KMS-11 (cell line): Measurements from ENCODE around the gene B3GNT8.

Experiments
- H2AFZ ChIP-seq: fragments of 200-600 bp; sonication (generic); 2 replicates; pipeline ENCODE4 v1.6.1; 2016; ENCODE audit warnings: antibody characterized with exemption, mixed run types, low read depth
- H3K27ac ChIP-seq: fragments of 200-600 bp; sonication (generic); 2 replicates; pipeline ENCODE4 v1.6.1; 2016; ENCODE audit warnings: mild to moderate bottlenecking, mixed run types
- H3K27me3 ChIP-seq: fragments of 200-600 bp; sonication (generic); 2 replicates; pipeline ENCODE4 v1.6.1; 2017; ENCODE audit warnings: mild to moderate bottlenecking, low read depth, mixed run types, moderate library complexity; ENCODE audit not compliant: insufficient read depth
- H3K36me3 ChIP-seq: fragments of 200-600 bp; sonication (generic); 2 replicates; pipeline ENCODE4 v1.6.1; 2017; ENCODE audit warnings: mild to moderate bottlenecking, mixed run types; ENCODE audit not compliant: insufficient read depth
- H3K4me1 ChIP-seq: fragments of 200-600 bp; sonication (generic); 2 replicates; pipeline ENCODE4 v1.6.1; 2016; ENCODE audit warnings: mild to moderate bottlenecking, low read depth, mixed run types; ENCODE audit not compliant: poor library complexity, severe bottlenecking
- H3K4me2 ChIP-seq: fragments of 200-600 bp; sonication (generic); 2 replicates; pipeline ENCODE4 v1.7.0; 2016; ENCODE audit warnings: mild to moderate bottlenecking, mixed run types
- H3K4me3 ChIP-seq: fragments of 200-600 bp; sonication (generic); IDR thresholded peaks from 2 replicates; pipeline ENCODE4 v1.6.1; 2017; ENCODE audit warnings: low read depth, low read length, mixed read lengths; ENCODE audit not compliant: insufficient read depth
- H3K79me2 ChIP-seq: fragments of 200-600 bp; sonication (generic); 2 replicates; pipeline ENCODE4 v1.6.1; 2016; ENCODE audit warnings: low read depth, mixed run types; ENCODE audit not compliant: insufficient read depth
- H3K9ac ChIP-seq: fragments of 200-600 bp; sonication (generic); 2 replicates; pipeline ENCODE4 v1.6.1; 2016; ENCODE audit warnings: mild to moderate bottlenecking, mixed run types
- H4K20me1 ChIP-seq: fragments of 200-600 bp; sonication (generic); 2 replicates; pipeline ENCODE4 v1.6.1; 2016; ENCODE audit warnings: mild to moderate bottlenecking, mixed run types; ENCODE audit not compliant: insufficient read depth
- TF ChIP-seq, protein P1 (sequence below): fragments of 200-600 bp; sonication (generic); conservative IDR thresholded peaks from 2 replicates; pipeline ENCODE4 v1.6.1; 2017; ENCODE audit warnings: low read depth, mild to moderate bottlenecking, antibody characterized with exemption, low read length, moderate library complexity, mixed read lengths

The B3GNT8 gene

DNA sequence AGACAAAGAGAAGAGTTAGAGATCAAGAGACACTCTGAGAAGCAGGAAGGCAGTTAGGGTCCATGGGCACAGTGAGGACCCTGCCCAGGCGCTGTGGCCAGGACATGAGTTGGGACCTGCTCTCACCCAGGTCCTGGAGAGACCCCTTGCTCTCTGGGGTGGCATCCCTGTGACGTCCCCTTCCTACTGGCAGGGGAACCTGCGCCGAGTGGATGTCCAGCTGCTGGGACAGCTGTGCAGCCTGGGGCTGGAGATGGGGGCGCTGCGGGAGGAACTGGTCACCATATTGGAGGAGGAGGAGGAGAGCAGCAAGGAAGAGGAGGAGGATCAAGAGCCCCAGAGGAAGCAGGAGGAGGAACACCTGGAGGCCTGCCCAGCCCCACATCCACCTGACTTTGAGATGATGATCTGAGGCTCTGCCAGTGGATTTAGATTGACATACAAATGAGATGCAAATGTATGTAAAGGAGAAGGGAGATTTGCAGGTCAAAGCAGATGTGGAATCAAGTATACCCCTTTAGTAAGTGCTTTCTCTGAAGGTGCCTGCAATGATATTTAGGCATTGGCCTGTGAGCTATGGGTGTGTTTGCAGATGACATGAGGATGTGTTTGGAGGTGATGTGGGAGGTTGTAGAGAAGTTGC lies 16.8 kb upstream of the B3GNT8 start:
- TF ChIP-seq, protein P1, sequence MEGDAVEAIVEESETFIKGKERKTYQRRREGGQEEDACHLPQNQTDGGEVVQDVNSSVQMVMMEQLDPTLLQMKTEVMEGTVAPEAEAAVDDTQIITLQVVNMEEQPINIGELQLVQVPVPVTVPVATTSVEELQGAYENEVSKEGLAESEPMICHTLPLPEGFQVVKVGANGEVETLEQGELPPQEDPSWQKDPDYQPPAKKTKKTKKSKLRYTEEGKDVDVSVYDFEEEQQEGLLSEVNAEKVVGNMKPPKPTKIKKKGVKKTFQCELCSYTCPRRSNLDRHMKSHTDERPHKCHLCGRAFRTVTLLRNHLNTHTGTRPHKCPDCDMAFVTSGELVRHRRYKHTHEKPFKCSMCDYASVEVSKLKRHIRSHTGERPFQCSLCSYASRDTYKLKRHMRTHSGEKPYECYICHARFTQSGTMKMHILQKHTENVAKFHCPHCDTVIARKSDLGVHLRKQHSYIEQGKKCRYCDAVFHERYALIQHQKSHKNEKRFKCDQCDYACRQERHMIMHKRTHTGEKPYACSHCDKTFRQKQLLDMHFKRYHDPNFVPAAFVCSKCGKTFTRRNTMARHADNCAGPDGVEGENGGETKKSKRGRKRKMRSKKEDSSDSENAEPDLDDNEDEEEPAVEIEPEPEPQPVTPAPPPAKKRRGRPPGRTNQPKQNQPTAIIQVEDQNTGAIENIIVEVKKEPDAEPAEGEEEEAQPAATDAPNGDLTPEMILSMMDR = no peak
- no peak overlapping the region for H3K4me2 ChIP-seq
- peaks cover 9% of the 10 kb centered on the region for H3K4me1 ChIP-seq
- H3K9ac ChIP-seq = no peak overlapping the region
- no peak overlapping the region for H2AFZ ChIP-seq
- H3K79me2 ChIP-seq = peaks cover 4% of the 10 kb centered on the region; the same call in 1 of the 2 replicates
- H3K27me3 ChIP-seq = peaks cover 5% of the 10 kb centered on the region; the same call in 1 of the 2 replicates
- no peaks in the 10 kb centered on the region for H3K36me3 ChIP-seq
- H3K27ac ChIP-seq = no peak overlapping the region
- no peaks in the 10 kb centered on the region for H4K20me1 ChIP-seq
- H3K4me3 ChIP-seq = no peak overlapping the region

DNA sequence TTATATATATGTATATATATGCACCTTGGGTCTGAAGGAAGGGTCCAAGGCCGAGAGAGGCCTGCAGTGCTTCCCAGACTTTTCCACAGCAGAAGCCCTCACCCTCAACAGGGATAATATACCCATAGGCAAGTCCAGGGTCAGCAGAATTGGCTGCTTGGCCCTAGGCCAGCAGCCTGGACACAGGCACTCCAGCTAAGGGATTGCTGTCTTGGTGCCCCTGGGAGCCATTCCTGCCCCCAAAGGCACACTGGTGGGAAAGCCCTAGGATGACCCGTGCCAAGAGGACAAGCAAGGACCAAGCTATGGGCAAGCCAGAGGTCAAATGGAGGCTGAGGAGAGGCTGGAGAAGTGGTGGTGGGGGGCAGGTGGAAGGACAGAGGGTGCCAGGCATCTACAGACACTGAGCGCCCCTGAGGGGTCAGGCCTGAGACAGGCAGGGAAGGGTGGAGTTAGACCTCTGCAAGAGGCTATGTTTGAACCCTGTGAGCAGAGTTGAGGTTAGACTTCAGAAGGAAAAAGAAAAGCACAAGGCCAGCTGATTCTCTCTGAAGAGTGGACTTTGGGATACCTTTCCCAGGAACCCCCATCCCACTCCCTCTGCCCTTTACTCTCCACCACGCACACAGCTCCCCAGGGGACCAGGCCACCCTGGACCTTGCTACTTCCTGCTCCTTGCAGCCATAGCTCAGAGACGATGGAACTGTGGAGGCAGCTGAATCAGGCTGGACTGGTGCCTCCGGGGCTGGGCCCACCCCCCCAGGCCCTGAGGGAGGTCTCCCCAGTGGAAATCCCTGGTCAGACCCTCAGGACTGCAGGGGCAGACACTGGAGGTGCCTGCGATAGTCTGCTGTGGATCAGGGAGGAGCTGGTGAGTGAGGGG lies 15.5 kb upstream of the B3GNT8 start, which contains the start of gene ERICH4:
Gene ERICH4 (plus strand): TSS at position 684 of the 883 bp plus-strand sequence. CDS start 14 bp downstream, at position 698.
- no peak within 1 kb of the TSS for H3K4me2 ChIP-seq
- H4K20me1 ChIP-seq = no peaks in the 10 kb centered on the region
- no peak within 1 kb of the TSS for H3K4me3 ChIP-seq
- H3K27me3 ChIP-seq = no peaks in the 10 kb centered on the region; the same call in 1 of the 2 replicates
- H3K27ac ChIP-seq = no peak within 1 kb of the TSS
- TF ChIP-seq, protein P1 = no peak
- H3K9ac ChIP-seq = no peak within 1 kb of the TSS
- H3K4me1 ChIP-seq = peaks cover 15% of the 10 kb centered on the region
- H2AFZ ChIP-seq = 0 out of 2 replicates have a peak within 1 kb of the TSS, but pooled peaks have one; percentile 14
- peaks cover 12% of the 10 kb centered on the region; the same call in 1 of the 2 replicates for H3K79me2 ChIP-seq
- H3K36me3 ChIP-seq = no peaks in the 10 kb centered on the region

DNA sequence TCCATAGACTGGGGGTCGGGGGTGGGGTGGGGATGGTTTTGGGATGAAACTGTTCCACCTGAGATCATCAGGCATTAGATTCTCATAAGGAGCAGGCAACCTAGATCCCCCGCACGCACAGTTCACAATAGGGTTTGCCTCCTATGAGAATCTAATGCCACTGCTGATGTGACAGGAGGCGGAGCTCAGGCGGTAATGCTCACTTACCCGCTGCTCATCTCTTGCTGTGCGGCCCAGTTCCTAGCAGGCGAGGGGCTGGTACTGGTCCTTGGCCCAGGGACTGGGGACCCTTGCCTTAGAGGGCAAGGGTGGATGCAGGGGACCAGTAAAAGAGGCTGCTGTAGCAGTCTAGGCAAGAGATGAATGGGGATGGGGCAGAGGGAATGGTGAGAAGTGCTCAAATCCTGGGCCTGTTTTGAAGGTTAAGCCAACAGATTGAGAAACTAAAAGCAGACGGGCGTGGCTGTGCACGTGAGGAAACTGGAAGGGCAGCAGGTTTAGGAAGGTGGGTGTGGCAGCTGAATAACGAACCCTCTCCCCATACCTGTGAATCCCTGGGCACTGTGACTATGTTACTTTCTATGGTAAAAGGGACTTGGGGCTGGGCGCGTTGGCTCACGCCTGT lies 14.3 kb upstream of the B3GNT8 start:
- Histone ChIP-seq H3K9ac (no peak overlapping the region), H3K27ac (no peak overlapping the region), H3K4me1 (peaks cover 15% of the 10 kb centered on the region), H2AFZ (no peak overlapping the region), H3K4me2 (no peak overlapping the region), H4K20me1 (no peaks in the 10 kb centered on the region), H3K4me3 (no peak overlapping the region), H3K36me3 (no peaks in the 10 kb centered on the region), H3K27me3 (no peaks in the 10 kb centered on the region; the same call in 1 of the 2 replicates), H3K79me2 (peaks cover 12% of the 10 kb centered on the region; the same call in 1 of the 2 replicates)
- TF ChIP-seq, protein P1 = no peak

DNA sequence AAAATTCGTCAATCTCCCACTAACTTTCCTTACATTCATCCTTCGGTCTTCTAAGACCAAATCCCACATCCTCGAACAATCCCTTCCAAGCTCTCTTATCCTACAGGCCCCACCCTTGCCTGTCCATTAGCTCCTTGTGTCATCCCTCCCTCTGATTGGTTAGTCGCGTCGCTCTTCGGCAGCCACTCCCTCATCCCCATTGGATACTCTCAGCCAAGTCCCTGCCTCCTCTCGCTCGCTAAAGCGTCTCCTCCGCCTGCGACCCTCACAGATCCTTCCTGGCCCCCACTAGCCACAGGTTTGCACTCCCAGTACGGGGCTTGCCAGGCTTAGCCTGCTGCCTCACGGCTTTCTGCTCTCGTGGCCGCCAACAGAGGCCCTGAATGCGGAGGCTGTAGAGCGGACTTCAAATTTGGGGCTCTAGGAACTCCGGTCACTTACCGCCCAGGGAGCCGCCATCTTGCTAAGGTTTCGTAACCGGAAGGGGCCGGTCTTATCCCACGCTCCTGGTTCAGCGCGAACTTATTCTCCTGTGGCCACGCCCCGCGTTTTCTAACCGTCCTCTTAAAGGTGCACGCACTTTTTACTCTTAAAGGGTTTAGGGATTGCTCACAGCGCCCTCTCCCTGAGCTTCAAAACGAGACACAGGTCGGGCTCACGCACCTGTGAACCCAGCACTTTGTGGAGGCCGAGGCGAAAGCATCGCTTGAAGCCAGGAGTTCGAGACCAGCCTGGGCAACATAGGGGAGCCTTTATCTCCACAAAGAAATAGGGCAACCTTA lies 12.5 kb upstream of the B3GNT8 start, which contains the start of gene DMAC2:
Gene DMAC2 (minus strand): TSS at position 472 of the 782 bp plus-strand sequence. CDS start 13 bp downstream, at position 459.
- no peaks in the 10 kb centered on the region for H3K36me3 ChIP-seq
- peak within 1 kb of the TSS; percentile 67; the same call in 1 of the 2 replicates for H3K9ac ChIP-seq
- peak within 1 kb of the TSS; percentile 73 for H2AFZ ChIP-seq
- peak within 1 kb of the TSS; percentile 66 for H3K4me2 ChIP-seq
- H3K4me3 ChIP-seq = peak within 1 kb of the TSS; percentile 51
- TF ChIP-seq, protein P1 = peak; percentile 72
- H3K4me1 ChIP-seq = peaks cover 15% of the 10 kb centered on the region
- no peaks in the 10 kb centered on the region for H4K20me1 ChIP-seq
- H3K27me3 ChIP-seq = no peaks in the 10 kb centered on the region; the same call in 1 of the 2 replicates
- peaks cover 12% of the 10 kb centered on the region; the same call in 1 of the 2 replicates for H3K79me2 ChIP-seq
- peak within 1 kb of the TSS; percentile 74 for H3K27ac ChIP-seq
